ENCODE results near the gene KIAA0513. TPM values are rescaled to one million over a fixed set of nuclear protein-coding genes. Genes with fewer than 3 reads are reported as not detected.

The KIAA0513 gene
- total and polyA plus RNA-seq, 9 donors: 2.8 to 12.8 (median 7.1) TPM

GRCh38 chr16:85003076-85003475, 24.5 kb upstream of the KIAA0513 start:
- no peak for DNase-seq
- intact Hi-C loops (cut with DNase I): no loop called here
- Histone ChIP-seq H3K27me3 (no peaks in the 10 kb centered on the region), H3K4me1 (ENCODE audit: insufficient read depth) (peaks cover 32% of the 10 kb centered on the region), H3K36me3 (no peaks in the 10 kb centered on the region), H3K27ac (peak overlapping the region; percentile 51 to 71), H3K9me3 (no peaks in the 10 kb centered on the region), H3K4me3 (no peak overlapping the region)
- TF ChIP-seq EP300 (IDR thresholded peaks at IDR 0.05) (no peak), CTCF (IDR thresholded peaks at IDR 0.05) (no peak), POLR2A (IDR thresholded peaks at IDR 0.05) (no peak)
- 84 to 91% (median 86%) methylated on average over 13 of the region's 13 CpGs for WGBS, 3 donors

GRCh38 chr16:85003725-85004586, 23.6 kb upstream of the KIAA0513 start:
- 52 to 66% (median 56%) methylated on average over 16 of the region's 16 CpGs for WGBS, 3 donors
- H3K36me3 ChIP-seq: no peaks in the 10 kb centered on the region
- no peaks in the 10 kb centered on the region for H3K9me3 ChIP-seq
- no peaks in the 10 kb centered on the region for H3K27me3 ChIP-seq
- no peak overlapping the region for H3K4me3 ChIP-seq
- intact Hi-C loops (cut with DNase I): no loop called here
- peak overlapping the region; percentile 67 to 71 for H3K27ac ChIP-seq
- no peak for DNase-seq
- peaks cover 32% of the 10 kb centered on the region for H3K4me1 ChIP-seq (ENCODE audit: insufficient read depth)
- TF ChIP-seq CTCF (IDR thresholded peaks at IDR 0.05): no peak
- no peak for TF ChIP-seq POLR2A (IDR thresholded peaks at IDR 0.05)
- TF ChIP-seq EP300 (IDR thresholded peaks at IDR 0.05): no peak

GRCh38 chr16:85004587-85005205, 22.9 kb upstream of the KIAA0513 start:
- H3K27ac ChIP-seq: peak overlapping the region; percentile 67 to 71
- intact Hi-C loops (cut with DNase I): no loop called here
- peak in 1 of 5 donors; percentile 35 for DNase-seq
- no peak overlapping the region for H3K4me3 ChIP-seq
- no peak for TF ChIP-seq POLR2A (IDR thresholded peaks at IDR 0.05)
- no peak for TF ChIP-seq CTCF (IDR thresholded peaks at IDR 0.05)
- no peak for TF ChIP-seq EP300 (IDR thresholded peaks at IDR 0.05)
- peaks cover 32% of the 10 kb centered on the region for H3K4me1 ChIP-seq (ENCODE audit: insufficient read depth)
- H3K9me3 ChIP-seq: no peaks in the 10 kb centered on the region
- H3K27me3 ChIP-seq: no peaks in the 10 kb centered on the region
- H3K36me3 ChIP-seq: no peaks in the 10 kb centered on the region
- 43 to 53% (median 50%) methylated on average over 10 of the region's 10 CpGs for WGBS, 3 donors

- Histone ChIP-seq H3K4me3 (no peak overlapping the region), H3K27me3 (no peaks in the 10 kb centered on the region), H3K9me3 (no peaks in the 10 kb centered on the region), H3K4me1 (ENCODE audit: insufficient read depth) (peaks cover 39% of the 10 kb centered on the region), H3K36me3 (no peaks in the 10 kb centered on the region), H3K27ac (peak overlapping the region; percentile 67 to 71)
- peak in 2 of 5 donors; percentile 51 to 67 for DNase-seq
- 11 to 18% (median 11%) methylated on average over 11 of the region's 11 CpGs for WGBS, 3 donors
- intact Hi-C loops (cut with DNase I): no loop called here
- TF ChIP-seq POLR2A (IDR thresholded peaks at IDR 0.05) (no peak), CTCF (IDR thresholded peaks at IDR 0.05) (no peak), EP300 (IDR thresholded peaks at IDR 0.05) (no peak)
Observed at GRCh38 chr16:85005285-85006069, 22.1 kb upstream of the KIAA0513 start.
